ENCODE data around the gene ERF. TPM values are rescaled to one million over a fixed set of nuclear protein-coding genes. Genes with fewer than 3 reads are reported as not detected.

Gene ERF
- total and polyA plus RNA-seq, 2 of the 8 experiments (the other 6 are each of a cell fraction or from before 2014, with no cell fraction given) = 43.7 to 62.7 TPM

DNA sequence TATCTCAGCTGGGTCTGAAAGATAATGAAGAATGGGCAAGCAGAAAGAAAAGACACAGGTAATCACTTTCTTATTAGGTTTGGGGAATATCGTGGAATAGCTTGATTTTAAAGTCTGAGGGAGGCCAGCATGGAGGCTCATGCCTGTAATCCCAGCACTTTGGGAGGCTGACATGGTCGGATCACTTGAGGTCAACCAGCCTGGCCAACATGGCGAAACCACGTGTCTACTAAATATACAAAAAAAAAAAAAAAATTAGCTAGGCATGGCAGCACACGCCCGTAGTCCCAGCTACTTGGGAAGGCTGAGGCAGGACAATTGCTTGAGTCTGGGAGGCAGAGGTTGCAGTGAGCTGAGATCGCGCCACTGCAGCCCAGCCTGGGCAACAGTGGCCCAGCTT is 48.9 kb upstream of the ERF start:
- Histone ChIP-seq H3K23ac (ENCODE audit: insufficient read length) (no peak overlapping the region), H3K27ac (ENCODE audit: low read depth, low read length) (no peak overlapping the region), H4K8ac (ENCODE audit: extremely low read depth, insufficient read depth, low read length) (no peak overlapping the region; the same call in 1 of the 2 replicates), H2BK120ac (replicated peaks; ENCODE audit: low read depth, low read length) (no peak overlapping the region), H2BK20ac (ENCODE audit: low read length) (peak overlapping the region; percentile 94; the same call in 1 of the 2 replicates), H2BK15ac (ENCODE audit: low read length) (peak overlapping the region; percentile 83; the same call in 1 of the 2 replicates), H3K18ac (ENCODE audit: extremely low read depth, low read length) (no peak overlapping the region), H4K5ac (ENCODE audit: insufficient read length, low read depth, low read length) (no peak overlapping the region), H3K79me1 (ENCODE audit: low read depth, low read length) (no peaks in the 10 kb centered on the region), H3K23me2 (ENCODE audit: low read depth, low read length) (peaks cover 4% of the 10 kb centered on the region; the same call in 1 of the 2 replicates), H2BK12ac (ENCODE audit: low read depth, low read length) (peak overlapping the region; percentile 53; the same call in 1 of the 2 replicates), H2BK5ac (ENCODE audit: low read depth, low read length) (no peak overlapping the region), H4K20me1 (replicated peaks in 1 of 2; ENCODE audit: control insufficient read depth in 1 of 2, insufficient read depth in 2 of 2, low read length in 2 of 2) (no peaks in the 10 kb centered on the region), H2AFZ (ENCODE audit: low read length) (no peak overlapping the region), H3K9me3 (ENCODE audit: insufficient read depth in 2 of 2, low read depth in 1 of 2, low read length in 1 of 2) (no peaks in the 10 kb centered on the region), H3K4ac (replicated peaks; ENCODE audit: insufficient read length, low read depth, low read length) (no peak overlapping the region), H3K4me3 (ENCODE audit: extremely low read depth in 1 of 4, insufficient read depth in 2 of 4, low read depth in 3 of 4, low read length in 4 of 4) (no peak overlapping the region), H3K4me1 (replicated peaks in 1 of 4; ENCODE audit: control insufficient read depth in 3 of 4, insufficient read depth in 4 of 4, low read length in 3 of 4) (peaks cover 0 to 16% (median 10%) of the 10 kb centered on the region in 4 experiments; a peak in 4 of 7 replicates), H3K4me2 (ENCODE audit: insufficient read depth in 1 of 2, low read depth in 2 of 2, low read length in 2 of 2) (no peak overlapping the region; a peak in 1 of 4 replicates), H3K27me3 (replicated peaks in 1 of 4; ENCODE audit: control insufficient read depth in 3 of 4, extremely low read depth in 1 of 4, insufficient read depth in 3 of 4, low read length in 3 of 4) (no peaks in the 10 kb centered on the region), H3K36me3 (ENCODE audit: control insufficient read depth in 2 of 4, insufficient read depth in 4 of 4, low read length in 3 of 4) (peaks cover 0 to 5% (median 0%) of the 10 kb centered on the region in 4 experiments; a peak in 2 of 8 replicates), H3K14ac (ENCODE audit: insufficient read length) (no peak overlapping the region), H3K79me2 (ENCODE audit: control insufficient read depth in 1 of 2, insufficient read depth in 2 of 2, low read length in 2 of 2) (peaks cover 0 to 10% of the 10 kb centered on the region in 2 experiments; a peak in 2 of 4 replicates), H3K56ac (replicated peaks; ENCODE audit: insufficient read length, low read depth, low read length) (no peak overlapping the region), H4K91ac (replicated peaks; ENCODE audit: insufficient read length, low read length) (no peak overlapping the region), H3K9ac (replicated peaks in 1 of 4; ENCODE audit: extremely low read depth in 1 of 4, low read depth in 3 of 4, low read length in 3 of 4) (no peak overlapping the region), H2AK5ac (ENCODE audit: low read depth, low read length) (0 out of 2 replicates have a peak overlapping the region, but pooled peaks have one; percentile 11)
- CTCF ChIA-PET (ENCODE audit: partially characterized antibody) = interaction anchor here (0.7 to 1.3 kb wide), 6 partner anchors 8 to 171 kb away, joined by 3 to 4 read pairs (median 3); partner anchors contain the start of genes GSK3A and POU2F2
- FAIRE-seq (no peak), DNase-seq (ENCODE audit: low read depth in 1 of 2, low spot score in 2 of 2) (no peak)
- WGBS, 2 experiments (ENCODE audit: extremely low coverage in 1 of 2, insufficient coverage in 1 of 2, insufficient read length in 1 of 2, insufficient replicate concordance in 2 of 2, low coverage in 1 of 2, low lambda C conversion rate in 2 of 2, missing lambda C conversion rate in 1 of 2) = 99% methylated on average over 8 of the region's 8 CpGs; no CpG with 5 or more reads in 1 of the 2 experiments
- POLR2A ChIA-PET (ENCODE audit: partially characterized antibody) = interaction anchor here (0.9 to 1.2 kb wide), 3 partner anchors 9 to 59 kb away, joined by 3 to 8 read pairs (median 4); no protein-coding TSS in a partner anchor
- no peak for TF ChIP-seq POLR2AphosphoS5 (IDR thresholded peaks at IDR 0.05; ENCODE audit: low read depth, low read length)
- no peak for TF ChIP-seq PHF8 (conservative IDR thresholded peaks at IDR 0.05; ENCODE audit: low read depth, low read length)
- TF ChIP-seq SP1 (IDR thresholded peaks at IDR 0.05; ENCODE audit: low read depth, low read length) = no peak
- no peak for TF ChIP-seq TEAD4 (IDR thresholded peaks at IDR 0.05; ENCODE audit: low read depth, low read length)
- no peak for TF ChIP-seq SUZ12 (IDR thresholded peaks at IDR 0.05; ENCODE audit: low read length)
- TF ChIP-seq NRF1 (IDR thresholded peaks at IDR 0.05; ENCODE audit: low read depth, low read length) = no peak
- TF ChIP-seq SAP30 (IDR thresholded peaks at IDR 0.05; ENCODE audit: insufficient read depth, insufficient replicate concordance, low read length) = no peak
- TF ChIP-seq POLR2A (IDR thresholded peaks at IDR 0.05; ENCODE audit: control extremely low read depth in 1 of 2, low read depth in 2 of 2, low read length in 2 of 2) = no peak
- no peak for TF ChIP-seq YY1 (IDR thresholded peaks at IDR 0.05; ENCODE audit: low read depth, low read length)
- no peak for TF ChIP-seq RAD21 (IDR thresholded peaks at IDR 0.05 in 1 of 2, conservative IDR thresholded peaks at IDR 0.05 in 1 of 2; ENCODE audit: low read depth in 2 of 2, low read length in 2 of 2)
- TF ChIP-seq GABPA (IDR thresholded peaks at IDR 0.05; ENCODE audit: borderline replicate concordance, insufficient read depth, low read length) = no peak
- no peak for TF ChIP-seq BACH1 (IDR thresholded peaks at IDR 0.05; ENCODE audit: low read length)
- no peak for TF ChIP-seq GTF2F1 (IDR thresholded peaks at IDR 0.05; ENCODE audit: borderline replicate concordance, low read depth, low read length)
- no peak for TF ChIP-seq POU5F1 (IDR thresholded peaks at IDR 0.05; ENCODE audit: low read depth, low read length)
